ENCODE measurements around the gene FHL2.

GRCh38 chr2:105418522-105418921 lies 19.7 kb upstream of the FHL2 start:
- TF ChIP-seq POLR2A (IDR thresholded peaks at IDR 0.05): no peak
- TF ChIP-seq CTCF (IDR thresholded peaks at IDR 0.05): no peak

Data from Peyer's patch (tissue), 4 donors.